Keratinocyte (primary cell): Measurements from ENCODE around the gene TRIM56.
"Not testable (repeated sequence)": the region's sequence is repeated elsewhere in the genome, so short reads cannot be mapped to it uniquely, and the experiment has no call there.

Source experiments
- CTCF ChIP-seq, 3 experiments: IDR thresholded peaks in 1 of 3; conservative IDR thresholded peaks in 1 of 3; optimal IDR thresholded peaks in 1 of 3; 2 replicates in 2 of 3; 3 replicates in 1 of 3; pipeline versions ENCODE3 to v1.5.1; 2011; ENCODE audit warnings: low read length in 3 of 3, mild to moderate bottlenecking in 3 of 3, moderate library complexity in 2 of 3, control low read depth in 1 of 3, inconsistent platforms in 1 of 3; ENCODE audit not compliant: insufficient read depth in 2 of 3; ENCODE audit errors: extremely low read depth in 1 of 3
- EZH2 ChIP-seq: IDR thresholded peaks from one replicate; pipeline ENCODE4 v1.6.1; 2012; ENCODE audit warnings: inconsistent platforms, mild to moderate bottlenecking, low read length, moderate library complexity

- not testable (repeated sequence) for TF ChIP-seq CTCF (optimal IDR thresholded peaks at IDR 0.05 in 1 of 3, IDR thresholded peaks at IDR 0.05 in 1 of 3, conservative IDR thresholded peaks at IDR 0.05 in 1 of 3; ENCODE audit: extremely low read depth in 1 of 3, insufficient read depth in 2 of 3, low read length in 3 of 3); EZH2
These were observed 13.7 kb upstream of the TRIM56 start for GRCh38 chr7:101071362-101072104.
